IPS-15b (cell line): Measurements from ENCODE around the gene PTTG1IP.
A peak's percentile ranks its signal among the peaks of the same experiment; 100 is the strongest.

ENCODE experiments used
- H3K27me3 ChIP-seq: one replicate; pipeline ENCODE4 v1.6.1; 2013; ENCODE audit warnings: low read length; ENCODE audit not compliant: control insufficient read depth, insufficient read depth
- H3K36me3 ChIP-seq: one replicate; pipeline ENCODE4 v1.6.1; 2013; ENCODE audit warnings: low read length; ENCODE audit not compliant: control insufficient read depth, insufficient read depth
- H3K4me1 ChIP-seq: one replicate; pipeline ENCODE4 v1.6.1; 2013; ENCODE audit warnings: mild to moderate bottlenecking, low read length; ENCODE audit not compliant: control insufficient read depth, insufficient read depth
- H3K4me3 ChIP-seq: one replicate; pipeline ENCODE4 v1.5.1; 2013; ENCODE audit warnings: low read depth, low read length
- H3K9ac ChIP-seq: one replicate; pipeline ENCODE4 v1.6.1; 2013; ENCODE audit warnings: low read depth, mild to moderate bottlenecking, low read length
- H3K9me3 ChIP-seq: one replicate; pipeline ENCODE4 v1.6.1; 2013; ENCODE audit warnings: mild to moderate bottlenecking, low read length; ENCODE audit not compliant: control insufficient read depth, insufficient read depth

Gene PTTG1IP

DNA sequence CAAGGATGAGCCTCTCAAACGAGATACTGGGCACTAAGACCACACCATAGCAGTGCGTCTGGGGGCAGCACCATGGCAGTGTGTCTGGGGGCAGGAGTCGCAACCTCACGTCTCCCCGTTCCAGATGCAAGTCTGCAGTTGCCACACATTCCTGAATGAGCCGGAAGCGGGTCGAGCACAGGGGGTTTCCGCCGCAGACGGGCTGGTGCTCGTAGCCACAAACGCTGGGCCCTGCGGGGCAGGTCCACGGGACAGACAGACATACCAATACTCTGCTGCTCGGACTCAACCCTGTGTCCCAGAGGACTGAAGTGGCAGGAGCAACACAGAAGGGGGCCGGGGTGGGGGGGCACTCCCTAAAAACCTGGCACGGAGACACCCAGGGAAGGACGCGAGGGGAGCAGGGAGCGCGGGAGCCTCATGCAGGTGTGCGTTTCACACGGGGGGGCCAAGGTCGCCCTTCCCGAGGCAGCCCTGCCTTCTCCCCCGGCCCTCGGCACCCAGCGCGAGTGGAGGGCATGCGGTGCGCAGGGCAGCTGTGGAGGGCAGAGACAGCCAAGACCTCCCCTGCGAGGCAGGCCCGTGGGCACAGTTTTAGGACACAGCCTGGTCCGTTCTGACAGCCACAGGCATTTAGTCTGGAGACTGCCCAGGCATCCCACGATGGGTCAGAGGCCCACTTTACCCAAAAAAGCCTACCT lies 24.5 kb downstream of the PTTG1IP start:
- no peak overlapping the region for H3K4me3 ChIP-seq
- H3K36me3 ChIP-seq: peaks cover 28% of the 10 kb centered on the region

GRCh38 chr21:44847261-44848056 lies 26.0 kb downstream of the PTTG1IP start:
- H3K9ac ChIP-seq: no peak overlapping the region
- H3K4me3 ChIP-seq: no peak overlapping the region
- H3K9me3 ChIP-seq: no peaks in the 10 kb centered on the region
- H3K36me3 ChIP-seq: peaks cover 21% of the 10 kb centered on the region
- peaks cover 8% of the 10 kb centered on the region for H3K4me1 ChIP-seq
- H3K27me3 ChIP-seq: no peaks in the 10 kb centered on the region

More for the DNA sequence above, 24.5 kb downstream of the PTTG1IP start:
- Histone ChIP-seq H3K4me1 (peaks cover 8% of the 10 kb centered on the region), H3K27me3 (no peaks in the 10 kb centered on the region), H3K9ac (no peak overlapping the region), H3K9me3 (no peaks in the 10 kb centered on the region)

GRCh38 chr21:44846485-44847260 lies 26.8 kb downstream of the PTTG1IP start:
- Histone ChIP-seq H3K36me3 (peaks cover 21% of the 10 kb centered on the region), H3K9me3 (no peaks in the 10 kb centered on the region), H3K4me1 (peaks cover 8% of the 10 kb centered on the region), H3K27me3 (no peaks in the 10 kb centered on the region), H3K9ac (no peak overlapping the region), H3K4me3 (no peak overlapping the region)

DNA sequence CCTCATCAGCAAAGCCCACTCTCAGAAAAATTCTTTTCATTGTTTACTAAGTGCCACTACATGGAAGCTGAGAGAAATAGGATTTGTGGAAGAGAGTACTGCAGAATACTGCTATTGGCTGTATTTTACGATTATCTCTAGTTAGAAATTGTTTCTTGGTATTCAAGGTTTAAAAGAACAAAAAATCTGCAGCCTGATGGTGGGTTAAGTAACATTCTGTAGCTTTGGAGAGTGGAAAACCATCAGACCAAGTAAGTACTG lies 27.3 kb downstream of the PTTG1IP start:
- H3K9me3 ChIP-seq: no peaks in the 10 kb centered on the region
- peaks cover 8% of the 10 kb centered on the region for H3K4me1 ChIP-seq
- peaks cover 19% of the 10 kb centered on the region for H3K36me3 ChIP-seq
- no peak overlapping the region for H3K9ac ChIP-seq
- H3K4me3 ChIP-seq: peak overlapping the region; percentile 22
- no peaks in the 10 kb centered on the region for H3K27me3 ChIP-seq

GRCh38 chr21:44845418-44846223 lies 27.9 kb downstream of the PTTG1IP start:
- H3K4me3 ChIP-seq: peak overlapping the region; percentile 22
- no peak overlapping the region for H3K9ac ChIP-seq
- no peaks in the 10 kb centered on the region for H3K27me3 ChIP-seq
- H3K4me1 ChIP-seq: peaks cover 8% of the 10 kb centered on the region
- peaks cover 15% of the 10 kb centered on the region for H3K36me3 ChIP-seq
- H3K9me3 ChIP-seq: no peaks in the 10 kb centered on the region

DNA sequence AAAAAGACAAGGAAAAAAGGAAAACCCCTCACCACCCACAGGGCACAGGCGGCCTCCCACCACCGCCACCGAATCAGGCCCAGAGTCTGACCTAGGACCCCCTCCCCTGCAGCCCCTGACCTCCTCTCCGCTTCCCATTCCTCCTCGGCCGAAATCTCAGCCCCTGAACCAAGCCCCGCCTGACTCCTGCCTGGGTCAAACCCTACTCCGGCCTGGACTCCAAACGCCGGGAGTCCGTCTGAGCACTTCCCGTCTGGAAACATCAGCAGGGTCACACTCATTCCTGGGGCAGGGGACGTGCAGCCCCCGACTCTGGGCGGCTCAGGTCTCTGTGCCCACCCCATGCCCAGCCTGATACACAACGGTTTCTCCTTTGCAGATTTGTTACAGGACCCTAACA lies 29.2 kb downstream of the PTTG1IP start:
- Histone ChIP-seq H3K9me3 (no peaks in the 10 kb centered on the region), H3K36me3 (peaks cover 3% of the 10 kb centered on the region), H3K4me1 (peaks cover 8% of the 10 kb centered on the region), H3K4me3 (no peak overlapping the region), H3K9ac (no peak overlapping the region), H3K27me3 (no peaks in the 10 kb centered on the region)

- no peaks in the 10 kb centered on the region for H3K27me3 ChIP-seq
- no peak overlapping the region for H3K4me3 ChIP-seq
- no peaks in the 10 kb centered on the region for H3K9me3 ChIP-seq
- peaks cover 8% of the 10 kb centered on the region for H3K4me1 ChIP-seq
- H3K9ac ChIP-seq: no peak overlapping the region
- no peaks in the 10 kb centered on the region for H3K36me3 ChIP-seq
Measured at GRCh38 chr21:44842721-44843445, 30.6 kb downstream of the PTTG1IP start.

GRCh38 chr21:44842087-44842486 lies 31.4 kb downstream of the PTTG1IP start:
- Histone ChIP-seq H3K36me3 (no peaks in the 10 kb centered on the region), H3K4me1 (peaks cover 8% of the 10 kb centered on the region), H3K27me3 (no peaks in the 10 kb centered on the region), H3K4me3 (no peak overlapping the region), H3K9me3 (no peaks in the 10 kb centered on the region), H3K9ac (no peak overlapping the region)

GRCh38 chr21:44840771-44841170 lies 32.7 kb downstream of the PTTG1IP start:
- Histone ChIP-seq H3K27me3 (no peaks in the 10 kb centered on the region), H3K9me3 (no peaks in the 10 kb centered on the region), H3K9ac (no peak overlapping the region), H3K4me3 (no peak overlapping the region), H3K36me3 (no peaks in the 10 kb centered on the region), H3K4me1 (peaks cover 5% of the 10 kb centered on the region)

GRCh38 chr21:44838951-44839350 lies 34.5 kb downstream of the PTTG1IP start:
- Histone ChIP-seq H3K36me3 (no peaks in the 10 kb centered on the region), H3K27me3 (no peaks in the 10 kb centered on the region), H3K9me3 (no peaks in the 10 kb centered on the region), H3K4me3 (no peak overlapping the region), H3K4me1 (no peaks in the 10 kb centered on the region), H3K9ac (no peak overlapping the region)
